Activated CD4-positive, alpha-beta memory T cell treated with anti-CD3 and anti-CD28 coated beads for 36 hours (primary cell): Measurements from ENCODE around the gene TBL1X. TPM values are rescaled to one million over a fixed set of nuclear protein-coding genes. Genes with fewer than 3 reads are reported as not detected.

Experiments
- CTCF ChIA-PET: fragments of 350-600 bp; sonication (Branson Sonifier 250); formaldehyde crosslinking; loops from one replicate; lab custom pipeline; 2021; ENCODE audit warnings: antibody characterized with exemption, inconsistent platforms; lab: Charles Lee
- POLR2A ChIA-PET: fragments of 350-600 bp; sonication (Branson Sonifier 250); formaldehyde crosslinking; loops from one replicate; lab custom pipeline; 2021; ENCODE audit warnings: antibody characterized with exemption; lab: Charles Lee
- DNase-seq: peaks from one replicate; pipeline ENCODE4 v3.0.0-alpha.2; 2020
- H3K27ac Mint-ChIP-seq: one replicate; pipeline ENCODE4 v1.8.0; 2021; ENCODE audit warnings: mixed read lengths
- H3K27me3 Mint-ChIP-seq: one replicate; pipeline ENCODE4 v1.8.0; 2021; ENCODE audit warnings: mixed read lengths
- H3K36me3 Mint-ChIP-seq: one replicate; pipeline ENCODE4 v1.8.0; 2021; ENCODE audit warnings: mixed read lengths
- H3K4me1 Mint-ChIP-seq: one replicate; pipeline ENCODE4 v1.8.0; 2021; ENCODE audit warnings: low read depth, mixed read lengths
- H3K4me3 Mint-ChIP-seq: one replicate; pipeline ENCODE4 v1.8.0; 2021; ENCODE audit warnings: mild to moderate bottlenecking, mixed read lengths
- H3K9me3 Mint-ChIP-seq: one replicate; pipeline ENCODE4 v1.8.0; 2021; ENCODE audit warnings: mixed read lengths
- intact Hi-C: fragments of 100-400 bp; cut with micrococcal nuclease; formaldehyde crosslinking; loops from one replicate; pipeline ENCODE4 v1.15.1; 2023
- total RNA-seq, 2 experiments: library from RNA; stranded (reverse); gene quantifications; one replicate each; pipeline ENCODE4 v1.2.3, GENCODE V29; 2021

The TBL1X gene
- total RNA-seq, 2 experiments from 2014 or later, result 21.1 to 23.5 TPM

DNA sequence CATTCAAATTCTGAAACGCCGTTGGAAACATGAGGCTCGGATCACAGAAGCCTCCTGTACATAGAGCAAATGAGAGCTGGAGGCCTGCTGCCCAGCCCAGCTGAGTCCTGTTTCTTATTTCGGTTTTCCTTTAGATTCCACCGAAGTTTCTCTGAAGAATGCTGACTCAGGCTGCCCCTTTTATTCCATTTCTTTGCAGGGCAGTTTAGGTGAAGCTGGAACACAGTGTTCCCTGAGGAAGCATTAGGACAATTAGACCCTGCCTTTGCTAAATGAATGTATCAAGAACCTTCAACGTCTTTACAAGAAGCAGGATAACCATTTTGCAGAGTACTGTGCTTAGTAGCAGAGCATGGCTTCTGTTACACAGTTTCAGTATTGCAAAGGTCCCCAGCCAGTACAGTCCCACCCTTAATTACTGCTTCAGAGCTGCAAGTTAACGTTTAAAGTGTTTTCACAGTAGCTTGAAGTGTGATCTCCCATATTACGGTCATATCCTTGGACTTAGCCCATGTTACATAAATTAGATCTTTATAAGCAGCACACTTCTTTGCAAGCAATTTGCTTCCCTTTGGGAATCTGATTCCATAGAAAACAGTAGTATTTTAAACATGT is 117.0 kb downstream of the TBL1X start:
- CTCF ChIA-PET, result interaction anchor here (0.6 kb wide), 1 partner anchor 766 kb away, joined by 3 read pairs; no protein-coding TSS in a partner anchor
- Mint-ChIP-seq H3K4me3 (no peak overlapping the region), H3K36me3 (peaks cover 2% of the 10 kb centered on the region), H3K4me1 (peaks cover 5% of the 10 kb centered on the region), H3K9me3 (no peaks in the 10 kb centered on the region), H3K27ac (no peak overlapping the region), H3K27me3 (no peaks in the 10 kb centered on the region)
- DNase-seq, result no peak
- POLR2A ChIA-PET, result no interaction called here
- intact Hi-C loops, result no loop called here

DNA sequence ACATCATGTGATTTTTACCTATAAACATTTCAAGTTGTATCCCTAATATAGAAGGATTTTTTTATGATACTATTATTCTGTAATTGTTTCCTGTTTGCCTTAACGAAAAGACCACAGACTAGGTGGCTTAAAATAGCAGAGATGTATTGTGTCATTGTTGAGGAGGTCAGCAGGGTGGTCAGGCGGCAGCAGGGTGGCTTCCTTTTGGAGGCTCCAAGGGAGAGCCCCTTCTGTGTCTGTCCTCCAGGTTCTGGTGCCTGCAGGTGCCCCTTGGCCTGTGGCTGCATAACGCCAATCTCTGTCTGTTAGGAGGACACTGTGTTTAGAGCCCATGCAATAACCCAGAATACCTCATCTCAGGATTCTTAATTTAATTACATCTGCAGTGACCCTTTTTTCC is 118.1 kb downstream of the TBL1X start:
- Mint-ChIP-seq H3K4me3 (no peak overlapping the region), H3K27ac (no peak overlapping the region), H3K36me3 (peaks cover 2% of the 10 kb centered on the region), H3K9me3 (no peaks in the 10 kb centered on the region), H3K27me3 (no peaks in the 10 kb centered on the region), H3K4me1 (peaks cover 5% of the 10 kb centered on the region)
- ChIA-PET POLR2A (no interaction called here), CTCF (no interaction called here)
- no peak for DNase-seq
- intact Hi-C loops, result no loop called here

DNA sequence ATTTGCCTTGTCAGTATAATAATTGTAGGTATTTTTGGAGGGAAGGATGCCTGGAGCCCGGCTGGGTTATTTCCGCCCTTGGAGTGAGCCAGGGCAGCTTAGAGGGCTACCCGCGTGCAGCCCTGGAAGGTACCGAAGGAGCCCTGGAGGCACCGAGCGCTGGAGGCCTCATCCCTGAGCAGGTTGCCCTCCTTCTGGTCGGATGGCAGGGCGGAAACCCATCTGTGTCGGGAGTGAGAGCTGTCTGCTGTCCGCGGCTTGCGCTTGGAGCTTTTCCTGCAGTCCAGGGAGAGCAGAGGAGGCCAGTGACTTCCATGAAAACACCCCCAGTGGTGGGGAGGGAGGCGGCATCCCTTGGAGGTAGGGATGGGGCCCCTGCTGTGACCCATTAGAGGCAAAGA is 122.1 kb downstream of the TBL1X start:
- Mint-ChIP-seq H3K9me3 (peaks cover 1% of the 10 kb centered on the region), H3K4me1 (peaks cover 3% of the 10 kb centered on the region), H3K27me3 (no peaks in the 10 kb centered on the region), H3K4me3 (no peak overlapping the region), H3K27ac (no peak overlapping the region), H3K36me3 (peaks cover 8% of the 10 kb centered on the region)
- intact Hi-C loops, result no loop called here
- no peak for DNase-seq
- ChIA-PET CTCF (no interaction called here), POLR2A (no interaction called here)

DNA sequence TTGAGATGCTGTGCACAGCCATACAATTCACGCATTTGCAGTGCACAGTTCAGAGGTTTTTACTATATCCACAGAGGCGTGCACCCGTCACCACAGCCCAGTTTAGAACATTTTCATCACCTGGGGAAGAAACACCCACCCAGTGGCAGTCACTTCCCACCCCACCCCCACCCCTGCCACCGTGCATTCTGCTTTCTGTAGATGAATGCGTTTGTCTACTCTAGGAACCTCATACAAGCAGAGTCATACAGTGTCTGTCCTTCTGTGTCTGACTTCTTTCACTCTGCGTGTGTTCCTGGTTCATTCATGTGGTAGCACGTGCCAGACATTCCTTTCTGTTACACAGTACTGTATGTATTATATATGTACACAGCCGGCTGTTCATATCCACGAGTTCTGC is 122.8 kb downstream of the TBL1X start:
- intact Hi-C loops, result no loop called here

DNA sequence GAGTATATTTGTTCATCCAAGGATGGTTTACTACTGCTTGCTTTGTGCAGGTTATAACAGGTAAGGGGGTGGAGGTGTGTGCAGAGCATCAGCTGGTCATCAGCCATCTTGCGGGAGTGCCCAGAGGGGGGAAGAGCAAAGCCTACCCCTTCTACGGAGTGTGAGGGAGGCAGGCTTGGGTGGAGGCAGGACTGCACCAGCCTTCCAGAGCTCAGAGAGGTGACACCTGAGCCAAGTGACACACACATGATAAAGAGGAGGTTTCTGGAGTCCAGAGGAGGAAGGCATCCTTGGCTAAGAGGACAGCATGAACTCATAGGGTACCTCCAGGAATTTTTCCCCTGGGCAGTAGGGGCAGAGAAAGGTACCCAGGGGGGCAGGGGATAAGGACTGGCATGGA is 126.6 kb downstream of the TBL1X start:
- H3K27me3 Mint-ChIP-seq, result no peaks in the 10 kb centered on the region
- H3K4me1 Mint-ChIP-seq, result peaks cover under 1% of the 10 kb centered on the region
- CTCF ChIA-PET, result no interaction called here
- POLR2A ChIA-PET, result no interaction called here
- peaks cover 7% of the 10 kb centered on the region for H3K36me3 Mint-ChIP-seq
- H3K4me3 Mint-ChIP-seq, result no peak overlapping the region
- DNase-seq, result no peak
- H3K27ac Mint-ChIP-seq, result no peak overlapping the region
- intact Hi-C loops, result no loop called here
- H3K9me3 Mint-ChIP-seq, result peaks cover 3% of the 10 kb centered on the region

More for the DNA sequence above, 122.8 kb downstream of the TBL1X start:
- Mint-ChIP-seq H3K27me3 (no peaks in the 10 kb centered on the region), H3K27ac (no peak overlapping the region), H3K4me3 (no peak overlapping the region), H3K36me3 (peaks cover 9% of the 10 kb centered on the region), H3K4me1 (peaks cover 3% of the 10 kb centered on the region), H3K9me3 (peaks cover 3% of the 10 kb centered on the region)
- no peak for DNase-seq
- ChIA-PET POLR2A (no interaction called here), CTCF (no interaction called here)

DNA sequence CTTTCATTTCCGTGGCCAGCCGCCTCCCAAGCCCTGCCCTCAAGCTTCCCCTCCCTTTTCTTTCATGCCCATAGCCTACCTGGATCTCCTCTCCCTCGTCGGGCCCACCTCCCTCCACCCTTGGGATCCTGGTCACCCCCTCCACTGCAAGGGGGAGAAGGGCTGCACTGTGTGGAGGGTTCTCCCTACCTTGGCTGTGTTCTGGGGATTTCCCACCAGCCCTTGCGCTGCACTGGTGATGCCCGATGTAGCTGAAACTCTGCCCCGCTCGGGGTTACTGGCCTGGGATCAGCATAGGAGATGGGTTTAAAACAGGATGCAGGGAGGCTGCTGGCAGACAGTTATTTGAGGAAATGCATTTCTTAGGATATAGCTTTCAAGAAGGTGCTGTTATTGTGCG is 128.9 kb downstream of the TBL1X start:
- Mint-ChIP-seq H3K36me3 (peaks cover 7% of the 10 kb centered on the region), H3K27me3 (no peaks in the 10 kb centered on the region), H3K4me1 (no peaks in the 10 kb centered on the region), H3K27ac (no peak overlapping the region), H3K4me3 (no peak overlapping the region), H3K9me3 (peaks cover 3% of the 10 kb centered on the region)
- DNase-seq, result no peak
- intact Hi-C loops, result no loop called here
- ChIA-PET CTCF (no interaction called here), POLR2A (interaction anchor here (0.6 kb wide), 1 partner anchor 14 kb away, joined by 5 read pairs; no protein-coding TSS in a partner anchor)

DNA sequence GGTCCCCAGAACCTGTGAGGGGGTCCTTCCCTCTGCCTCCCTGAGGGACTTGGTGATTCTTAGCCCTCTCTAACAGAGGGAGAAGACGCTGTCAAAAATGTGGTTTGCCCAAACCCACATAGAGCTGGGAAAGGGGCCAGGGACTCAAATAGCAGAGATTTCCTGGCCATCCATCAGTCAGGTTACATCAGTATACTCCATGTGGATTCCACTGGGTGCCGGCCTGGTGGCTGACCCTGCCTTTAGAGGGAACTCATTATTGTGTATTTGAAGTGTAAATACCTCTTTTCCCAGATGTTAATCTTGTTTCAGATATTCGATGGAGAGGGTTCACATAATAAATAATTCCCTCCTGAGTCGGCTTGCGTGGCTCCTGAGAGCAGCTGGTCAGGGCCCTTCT is 130.3 kb downstream of the TBL1X start:
- peaks cover 3% of the 10 kb centered on the region for H3K9me3 Mint-ChIP-seq
- CTCF ChIA-PET, result no interaction called here
- no peaks in the 10 kb centered on the region for H3K4me1 Mint-ChIP-seq
- H3K27ac Mint-ChIP-seq, result no peak overlapping the region
- H3K27me3 Mint-ChIP-seq, result no peaks in the 10 kb centered on the region
- POLR2A ChIA-PET, result no interaction called here
- no peak overlapping the region for H3K4me3 Mint-ChIP-seq
- no peak for DNase-seq
- peaks cover 7% of the 10 kb centered on the region for H3K36me3 Mint-ChIP-seq
- intact Hi-C loops, result no loop called here

DNA sequence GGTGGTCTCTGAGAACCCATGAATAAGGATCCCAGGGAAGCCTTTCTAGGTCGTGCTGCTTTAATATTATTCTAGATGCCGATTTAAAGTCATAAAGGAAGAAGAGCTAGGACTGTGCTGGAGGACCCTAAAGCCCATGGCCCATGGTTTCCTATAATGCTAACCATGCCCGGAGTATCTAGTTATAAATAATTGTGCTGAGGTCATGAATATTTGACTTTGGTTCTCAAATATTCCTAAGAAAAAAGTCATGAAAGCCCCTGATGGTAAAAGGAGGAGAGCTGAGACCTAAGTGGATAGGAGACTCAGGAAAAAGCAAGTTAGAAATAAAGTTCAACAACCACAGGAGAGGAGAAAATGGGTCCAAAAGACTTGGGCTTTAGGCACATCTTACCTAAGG is 132.0 kb downstream of the TBL1X start:
- Mint-ChIP-seq H3K9me3 (peaks cover 3% of the 10 kb centered on the region), H3K36me3 (peaks cover 2% of the 10 kb centered on the region), H3K4me3 (no peak overlapping the region), H3K27ac (no peak overlapping the region), H3K27me3 (no peaks in the 10 kb centered on the region), H3K4me1 (no peaks in the 10 kb centered on the region)
- intact Hi-C loops, result no loop called here
- no peak for DNase-seq
- ChIA-PET CTCF (no interaction called here), POLR2A (no interaction called here)

DNA sequence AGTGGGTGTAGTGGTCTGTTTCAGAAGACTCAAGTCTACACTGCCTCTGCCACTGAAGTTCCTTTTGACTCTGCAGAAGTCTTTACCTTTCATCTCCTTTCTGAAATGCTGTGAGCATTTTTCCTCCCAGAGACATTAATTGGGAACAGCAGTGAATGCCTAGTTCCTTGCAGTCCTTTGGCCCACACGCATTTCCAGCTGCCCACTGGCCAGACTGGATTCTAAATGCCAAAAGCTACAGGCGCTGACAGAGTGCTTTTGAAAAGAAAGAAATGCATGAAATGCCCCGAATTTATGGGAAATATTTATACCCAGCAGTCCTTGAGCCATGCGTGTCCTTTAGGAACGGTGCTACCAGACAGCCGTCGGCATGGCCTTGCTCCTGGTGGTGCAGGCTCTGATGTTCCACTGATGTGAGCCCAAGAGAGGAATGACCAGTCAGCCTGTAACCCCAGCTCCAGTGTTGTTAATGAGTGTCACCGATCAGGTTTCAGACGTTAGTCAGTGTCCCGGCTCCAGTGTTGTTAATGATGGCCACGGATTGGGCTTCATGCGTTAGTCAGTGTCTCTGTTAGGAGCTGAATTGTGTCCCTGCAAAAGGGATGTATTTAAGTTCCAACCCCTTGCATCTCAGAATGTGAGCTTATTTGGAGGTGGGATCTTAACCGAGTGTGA is 132.6 kb downstream of the TBL1X start:
- H3K27ac Mint-ChIP-seq, result no peak overlapping the region
- no peak overlapping the region for H3K4me3 Mint-ChIP-seq
- no peak for DNase-seq
- intact Hi-C loops, result no loop called here
- no peaks in the 10 kb centered on the region for H3K36me3 Mint-ChIP-seq
- POLR2A ChIA-PET, result no interaction called here
- CTCF ChIA-PET, result no interaction called here
- no peaks in the 10 kb centered on the region for H3K4me1 Mint-ChIP-seq
- no peaks in the 10 kb centered on the region for H3K9me3 Mint-ChIP-seq
- H3K27me3 Mint-ChIP-seq, result no peaks in the 10 kb centered on the region

DNA sequence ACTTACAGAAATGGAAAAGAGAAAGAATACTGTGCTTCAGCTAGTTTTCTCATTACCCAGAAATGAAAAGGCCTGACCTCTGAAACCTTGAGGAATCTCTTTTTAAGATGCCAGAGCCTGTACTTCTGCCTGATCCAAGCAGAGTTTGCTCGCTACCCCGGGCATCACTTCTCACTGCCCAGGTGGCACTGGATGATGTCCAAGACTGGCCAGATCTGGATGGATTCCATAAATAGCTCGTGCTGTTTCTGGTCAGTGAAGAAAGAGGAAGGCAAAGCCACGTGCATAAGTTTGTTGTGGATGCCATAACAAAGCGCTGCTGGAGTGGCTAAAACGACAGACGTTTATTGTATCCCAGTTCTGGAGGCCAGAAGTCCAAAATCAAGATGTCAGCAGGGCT is 133.5 kb downstream of the TBL1X start:
- no peak for DNase-seq

DNA sequence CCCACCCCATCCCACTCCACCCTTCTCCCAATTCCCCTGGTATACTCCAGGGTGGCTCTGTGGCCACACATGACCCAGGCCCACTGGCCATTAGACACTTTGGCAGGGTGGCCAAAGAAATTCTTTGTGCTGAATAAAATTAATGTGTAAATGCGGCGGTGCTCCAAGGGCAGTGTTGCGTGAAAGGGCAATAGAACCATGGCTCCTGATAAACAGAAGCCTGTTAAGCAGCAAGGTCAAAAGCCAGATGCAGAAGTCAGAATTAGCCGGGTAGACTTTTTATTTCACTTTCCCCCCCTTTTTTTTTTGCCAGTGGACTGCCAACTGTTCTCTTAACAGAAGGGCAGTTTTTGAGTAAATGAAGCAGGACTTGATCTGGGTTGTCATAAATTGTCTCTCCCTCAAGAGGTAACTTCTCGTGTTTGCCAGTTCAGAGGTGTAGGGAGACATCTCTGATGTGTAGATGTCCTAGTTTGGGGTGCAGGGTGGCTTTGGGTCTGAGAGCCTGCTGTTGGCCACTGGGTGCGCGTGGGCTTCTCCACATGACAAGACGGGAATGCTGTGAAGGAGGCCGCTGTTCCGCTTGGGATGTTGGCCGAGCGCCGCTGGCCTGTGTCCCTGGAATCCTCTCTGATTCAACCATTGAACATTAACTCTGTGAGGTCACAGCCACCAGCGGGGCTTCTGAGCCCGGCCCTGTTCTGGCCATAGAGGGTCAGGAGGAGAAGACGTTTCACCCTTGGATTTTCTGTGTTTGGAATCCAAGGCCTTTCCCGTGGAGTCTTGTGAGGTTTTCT is 139.5 kb downstream of the TBL1X start:
- no peaks in the 10 kb centered on the region for H3K9me3 Mint-ChIP-seq
- no peaks in the 10 kb centered on the region for H3K4me1 Mint-ChIP-seq
- peaks cover 2% of the 10 kb centered on the region for H3K36me3 Mint-ChIP-seq
- H3K4me3 Mint-ChIP-seq, result no peak overlapping the region
- CTCF ChIA-PET, result no interaction called here
- intact Hi-C loops, result no loop called here
- no peaks in the 10 kb centered on the region for H3K27me3 Mint-ChIP-seq
- H3K27ac Mint-ChIP-seq, result no peak overlapping the region
- DNase-seq, result no peak
- POLR2A ChIA-PET, result no interaction called here

More for the DNA sequence above, 133.5 kb downstream of the TBL1X start:
- H3K27ac Mint-ChIP-seq, result no peak overlapping the region
- H3K4me3 Mint-ChIP-seq, result no peak overlapping the region
- H3K27me3 Mint-ChIP-seq, result no peaks in the 10 kb centered on the region
- no peaks in the 10 kb centered on the region for H3K4me1 Mint-ChIP-seq
- H3K9me3 Mint-ChIP-seq, result no peaks in the 10 kb centered on the region
- intact Hi-C loops, result no loop called here
- ChIA-PET CTCF (no interaction called here), POLR2A (no interaction called here)
- no peaks in the 10 kb centered on the region for H3K36me3 Mint-ChIP-seq

DNA sequence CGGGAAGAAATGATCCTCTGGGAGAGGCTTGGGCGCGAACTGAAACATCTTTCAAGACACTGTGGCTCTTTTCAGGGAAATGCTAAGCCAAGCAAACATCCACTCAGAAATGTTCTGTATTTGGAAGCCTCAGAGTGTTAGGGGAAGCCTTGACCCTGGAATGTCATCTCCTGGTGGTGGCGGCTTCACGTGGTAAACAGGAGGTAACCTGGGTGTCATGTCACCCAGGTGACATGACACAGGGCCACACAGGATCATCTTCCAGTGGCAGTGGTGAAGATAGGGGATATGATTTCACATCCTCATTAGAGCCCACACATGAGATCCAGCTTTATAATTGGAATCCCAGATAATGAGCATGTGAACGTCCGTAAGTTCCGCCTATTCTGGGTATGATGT is 140.0 kb downstream of the TBL1X start:
- ChIA-PET POLR2A (no interaction called here), CTCF (no interaction called here)
- Mint-ChIP-seq H3K4me1 (no peaks in the 10 kb centered on the region), H3K27me3 (no peaks in the 10 kb centered on the region), H3K36me3 (peaks cover 2% of the 10 kb centered on the region), H3K4me3 (no peak overlapping the region), H3K9me3 (no peaks in the 10 kb centered on the region), H3K27ac (no peak overlapping the region)
- no peak for DNase-seq
- intact Hi-C loops, result no loop called here
